ENCODE data around the gene URGCP. TPM values are rescaled to one million over a fixed set of nuclear protein-coding genes. Genes with fewer than 3 reads are reported as not detected.

URGCP gene
- total RNA-seq, 1 donor from 2014 or later = 24.4 TPM

DNA sequence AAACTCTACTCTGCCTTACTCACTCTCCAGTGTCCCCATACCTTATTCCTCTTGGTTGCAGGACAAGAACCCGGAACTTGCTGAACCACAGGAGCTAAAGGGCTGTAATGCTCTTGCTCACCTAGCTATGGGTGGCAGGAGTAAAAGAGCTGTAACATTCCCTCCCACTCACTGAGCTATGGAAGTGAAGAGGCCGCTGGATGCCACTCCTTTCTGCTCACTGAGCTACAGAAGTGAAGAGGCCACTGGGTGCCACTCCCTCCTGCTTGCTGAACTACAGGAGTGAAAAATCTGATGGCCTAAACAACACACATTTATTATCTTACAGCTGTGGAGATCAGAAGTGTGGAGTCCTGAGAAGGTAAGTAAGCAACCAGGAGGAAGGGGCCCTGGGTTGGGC is 54.6 kb downstream of the URGCP start:
- no peak overlapping the region for H3K4me3 Mint-ChIP-seq (ENCODE audit: unreplicated experiment)
- no peak for TF ChIP-seq CTCF (IDR thresholded peaks at IDR 0.05)
- no peaks in the 10 kb centered on the region for H3K4me1 Mint-ChIP-seq (ENCODE audit: low read depth)
- DNase-seq (ENCODE audit: low spot score) = no peak
- no peaks in the 10 kb centered on the region for H3K36me3 Mint-ChIP-seq (ENCODE audit: low read depth)
- peaks cover 2% of the 10 kb centered on the region for H3K27me3 Mint-ChIP-seq (ENCODE audit: low read depth)
- no peak overlapping the region for H3K27ac Mint-ChIP-seq (ENCODE audit: unreplicated experiment)
- H3K9me3 Mint-ChIP-seq (ENCODE audit: low read depth) = no peaks in the 10 kb centered on the region

DNA sequence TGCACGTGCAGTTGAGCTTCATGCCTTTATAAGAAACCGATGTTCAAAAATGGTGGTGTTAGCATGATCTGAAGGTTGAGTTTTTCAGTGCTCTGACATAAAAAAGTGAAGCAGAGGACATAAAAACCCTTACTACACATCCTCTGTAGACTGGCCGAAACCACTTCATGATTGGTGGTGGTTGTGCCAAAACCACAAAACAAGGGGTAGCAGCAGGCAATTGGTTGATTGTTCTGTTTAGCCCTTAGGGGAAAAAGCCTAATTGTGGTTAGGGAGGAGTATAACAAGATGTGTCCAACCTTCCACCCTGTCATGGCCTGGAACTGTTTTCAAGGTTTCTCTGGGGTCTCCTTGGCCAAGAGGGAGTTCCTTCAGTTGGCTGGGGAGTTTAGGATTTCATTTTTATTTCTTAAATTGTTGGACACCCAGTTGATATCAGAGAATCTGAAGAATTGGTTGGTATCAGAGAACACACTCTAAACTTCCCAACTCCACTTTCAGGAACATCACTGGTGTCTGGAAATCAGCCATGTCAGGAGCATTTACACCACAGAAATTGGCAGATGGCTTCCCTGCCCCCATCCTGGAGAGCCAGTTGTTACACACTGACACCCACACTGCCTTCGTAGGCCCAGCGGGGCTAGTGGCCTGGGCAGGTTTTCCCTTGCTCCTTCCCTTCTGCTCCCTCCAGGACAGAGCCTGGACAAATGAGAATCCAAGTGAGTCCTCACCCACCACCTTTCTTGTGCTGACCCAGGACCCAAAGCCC is 55.9 kb downstream of the URGCP start:
- no peaks in the 10 kb centered on the region for H3K9me3 Mint-ChIP-seq (ENCODE audit: low read depth)
- DNase-seq (ENCODE audit: low spot score) = no peak
- peaks cover 2% of the 10 kb centered on the region for H3K27me3 Mint-ChIP-seq (ENCODE audit: low read depth)
- H3K36me3 Mint-ChIP-seq (ENCODE audit: low read depth) = no peaks in the 10 kb centered on the region
- TF ChIP-seq CTCF (IDR thresholded peaks at IDR 0.05) = no peak
- H3K27ac Mint-ChIP-seq (ENCODE audit: unreplicated experiment) = no peak overlapping the region
- H3K4me3 Mint-ChIP-seq (ENCODE audit: unreplicated experiment) = no peak overlapping the region
- no peaks in the 10 kb centered on the region for H3K4me1 Mint-ChIP-seq (ENCODE audit: low read depth)

DNA sequence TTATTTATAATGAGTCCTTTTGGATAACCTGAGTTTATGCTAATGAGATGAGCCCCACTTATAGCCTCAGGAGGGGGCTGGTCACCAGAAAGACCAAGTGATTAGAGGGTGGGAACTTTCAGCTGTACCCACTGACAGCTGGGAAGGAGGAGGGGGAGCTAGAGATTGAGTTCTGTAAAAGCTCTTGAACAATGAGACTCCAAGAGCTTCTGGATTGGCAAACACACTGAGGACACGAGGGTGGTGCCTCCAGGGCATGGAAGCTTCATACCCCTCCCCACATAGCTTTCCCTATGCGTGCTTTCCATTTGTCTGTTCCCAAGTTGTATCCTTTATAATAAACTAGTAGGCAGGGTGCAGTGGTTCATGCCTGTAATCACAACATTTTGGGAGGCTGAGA is 57.3 kb downstream of the URGCP start:
- no peaks in the 10 kb centered on the region for H3K4me1 Mint-ChIP-seq (ENCODE audit: low read depth)
- TF ChIP-seq CTCF (IDR thresholded peaks at IDR 0.05) = no peak
- H3K27ac Mint-ChIP-seq (ENCODE audit: unreplicated experiment) = no peak overlapping the region
- peaks cover 2% of the 10 kb centered on the region for H3K27me3 Mint-ChIP-seq (ENCODE audit: low read depth)
- no peak overlapping the region for H3K4me3 Mint-ChIP-seq (ENCODE audit: unreplicated experiment)
- H3K36me3 Mint-ChIP-seq (ENCODE audit: low read depth) = no peaks in the 10 kb centered on the region
- no peaks in the 10 kb centered on the region for H3K9me3 Mint-ChIP-seq (ENCODE audit: low read depth)
- no peak for DNase-seq (ENCODE audit: low spot score)

DNA sequence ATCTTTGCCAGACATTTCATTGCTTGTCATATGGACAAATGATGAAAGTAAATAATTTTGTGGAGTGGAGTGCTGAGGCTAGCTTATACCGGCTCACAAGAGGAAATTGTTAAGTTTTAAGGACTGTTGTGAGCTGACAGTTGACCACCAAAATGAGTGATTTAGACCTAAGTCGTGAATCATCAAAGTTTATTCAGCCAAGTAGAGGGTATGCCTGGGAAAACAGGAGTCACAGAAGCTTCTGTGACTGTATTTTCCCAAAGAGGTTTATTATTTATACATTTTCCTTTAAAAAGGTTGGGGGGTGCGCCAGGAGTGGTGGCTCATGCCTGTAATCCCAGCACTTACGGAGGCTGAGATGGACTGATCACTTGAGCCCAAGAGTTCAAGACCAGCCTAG is 58.9 kb downstream of the URGCP start:
- Mint-ChIP-seq H3K27me3 (ENCODE audit: low read depth) (peaks cover 2% of the 10 kb centered on the region), H3K9me3 (ENCODE audit: low read depth) (no peaks in the 10 kb centered on the region), H3K4me3 (ENCODE audit: unreplicated experiment) (no peak overlapping the region), H3K27ac (ENCODE audit: unreplicated experiment) (no peak overlapping the region), H3K36me3 (ENCODE audit: low read depth) (no peaks in the 10 kb centered on the region), H3K4me1 (ENCODE audit: low read depth) (no peaks in the 10 kb centered on the region)
- no peak for DNase-seq (ENCODE audit: low spot score)
- no peak for TF ChIP-seq CTCF (IDR thresholded peaks at IDR 0.05)

DNA sequence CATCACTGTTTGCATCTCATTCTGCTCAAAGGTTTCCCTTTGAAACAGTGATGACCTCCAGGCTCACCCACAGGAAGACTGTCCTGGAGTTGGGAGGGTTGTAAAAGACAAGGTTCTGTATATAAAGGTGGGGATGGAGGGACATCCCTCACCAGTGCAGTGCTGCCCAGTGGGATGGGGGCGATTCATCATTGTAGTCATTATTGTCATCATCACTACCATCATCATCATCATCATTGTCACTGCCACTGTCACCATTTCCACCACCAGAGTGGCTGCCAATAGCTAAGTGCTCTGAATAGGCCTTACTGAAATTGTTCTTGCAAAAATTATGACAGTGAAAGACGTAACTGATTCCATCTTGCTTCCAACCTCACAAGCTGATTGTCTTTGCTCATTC is 61.7 kb downstream of the URGCP start:
- Mint-ChIP-seq H3K27ac (ENCODE audit: unreplicated experiment) (no peak overlapping the region), H3K36me3 (ENCODE audit: low read depth) (no peaks in the 10 kb centered on the region), H3K27me3 (ENCODE audit: low read depth) (peaks cover 2% of the 10 kb centered on the region), H3K4me3 (ENCODE audit: unreplicated experiment) (no peak overlapping the region), H3K9me3 (ENCODE audit: low read depth) (no peaks in the 10 kb centered on the region), H3K4me1 (ENCODE audit: low read depth) (no peaks in the 10 kb centered on the region)
- DNase-seq (ENCODE audit: low spot score) = no peak
- TF ChIP-seq CTCF (IDR thresholded peaks at IDR 0.05) = no peak
